IPS-20b (cell line): ENCODE data around the gene OPTC.

Source experiments
- H3K27ac ChIP-seq: one replicate; pipeline ENCODE4 v1.5.1; 2013; ENCODE audit warnings: low read length
- H3K27me3 ChIP-seq: 2 replicates; pipeline ENCODE4 v1.6.1; 2013; ENCODE audit warnings: mild to moderate bottlenecking, low read length, inconsistent platforms; ENCODE audit not compliant: insufficient read depth
- H3K36me3 ChIP-seq: 2 replicates; pipeline ENCODE4 v1.6.1; 2013; ENCODE audit warnings: low read depth, mild to moderate bottlenecking, inconsistent platforms, low read length, moderate library complexity; ENCODE audit not compliant: insufficient read depth
- H3K4me1 ChIP-seq: 2 replicates; pipeline ENCODE4 v1.6.1; 2013; ENCODE audit warnings: mild to moderate bottlenecking, control low read depth, inconsistent platforms, low read length, moderate library complexity; ENCODE audit not compliant: insufficient read depth
- H3K4me3 ChIP-seq: 2 replicates; pipeline ENCODE4 v1.5.1; 2013; ENCODE audit warnings: mild to moderate bottlenecking, low read length, inconsistent platforms
- H3K9ac ChIP-seq: 2 replicates; pipeline ENCODE4 v1.6.1; 2013; ENCODE audit warnings: low read depth, mild to moderate bottlenecking, inconsistent platforms, low read length, moderate library complexity
- H3K9me3 ChIP-seq: 2 replicates; pipeline ENCODE4 v1.6.1; 2013; ENCODE audit warnings: mild to moderate bottlenecking, low read depth, low read length, inconsistent platforms; ENCODE audit not compliant: insufficient read depth

OPTC gene

DNA sequence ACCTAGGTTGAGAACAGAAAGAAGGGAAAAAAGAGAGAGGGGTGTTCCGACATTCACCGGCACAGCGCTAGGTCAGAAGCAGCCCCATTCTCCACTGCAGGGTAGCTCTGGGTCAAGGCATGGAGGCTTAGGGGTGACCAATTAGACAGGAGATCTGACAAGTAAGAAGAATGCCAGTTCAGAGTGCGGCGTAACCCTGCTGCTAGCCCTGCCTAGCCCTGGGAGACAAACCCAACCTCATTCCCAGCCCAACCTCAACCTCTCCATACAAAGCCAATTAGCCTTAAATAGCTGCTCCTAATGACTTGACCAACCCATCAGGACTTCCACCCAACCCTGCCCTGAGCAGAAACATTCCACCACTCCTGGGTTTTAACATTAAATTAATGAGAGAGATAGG is 15.0 kb upstream of the OPTC start:
- H3K9ac ChIP-seq = no peak overlapping the region
- no peak overlapping the region for H3K4me3 ChIP-seq
- H3K9me3 ChIP-seq = no peaks in the 10 kb centered on the region
- no peak overlapping the region for H3K27ac ChIP-seq
- peaks cover 14% of the 10 kb centered on the region for H3K4me1 ChIP-seq
- H3K36me3 ChIP-seq = no peaks in the 10 kb centered on the region
- H3K27me3 ChIP-seq = no peaks in the 10 kb centered on the region

DNA sequence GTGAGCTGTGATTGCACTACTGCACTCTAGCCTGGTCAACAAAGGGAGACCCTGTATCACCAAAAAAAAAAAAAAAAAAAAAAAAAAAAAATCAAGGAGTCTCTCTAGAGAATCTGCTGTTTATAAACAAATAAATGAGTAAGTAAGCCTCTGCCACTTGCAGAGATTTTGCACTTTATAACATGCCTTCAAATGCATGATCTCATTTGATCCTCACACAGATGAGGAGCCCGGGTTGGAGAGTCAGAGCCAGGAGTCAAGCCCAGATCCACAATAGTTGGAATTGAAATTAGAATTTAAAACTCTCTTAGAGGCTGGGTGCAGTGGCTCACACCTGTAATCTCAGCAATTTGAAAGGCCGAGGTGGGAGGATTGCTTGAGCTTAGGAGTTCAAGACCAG is 14.3 kb upstream of the OPTC start:
- Histone ChIP-seq H3K4me3 (no peak overlapping the region), H3K4me1 (peaks cover 14% of the 10 kb centered on the region), H3K9me3 (no peaks in the 10 kb centered on the region), H3K9ac (no peak overlapping the region), H3K27me3 (no peaks in the 10 kb centered on the region), H3K27ac (no peak overlapping the region), H3K36me3 (no peaks in the 10 kb centered on the region)

DNA sequence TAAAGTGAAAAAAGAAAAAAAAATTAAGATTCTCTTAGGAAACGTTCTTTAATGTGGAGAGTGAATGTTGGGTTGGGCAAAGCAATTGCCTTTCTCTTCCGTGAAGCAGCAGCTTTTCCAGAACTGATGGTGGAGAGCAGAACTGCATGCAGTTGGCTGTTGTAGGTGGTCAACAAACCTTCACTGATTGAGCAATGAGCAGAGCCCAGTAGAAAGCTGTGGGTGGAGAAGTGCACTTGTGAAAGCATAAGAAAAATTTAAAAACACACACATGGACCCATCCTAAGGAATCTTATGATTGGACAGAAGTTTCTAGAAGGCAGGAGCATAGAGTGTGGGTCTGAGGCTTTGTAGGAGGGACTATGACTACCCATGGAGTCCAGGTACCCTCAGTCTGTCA is 13.9 kb upstream of the OPTC start:
- no peaks in the 10 kb centered on the region for H3K36me3 ChIP-seq
- H3K4me1 ChIP-seq = peaks cover 10% of the 10 kb centered on the region
- H3K4me3 ChIP-seq = no peak overlapping the region
- no peak overlapping the region for H3K27ac ChIP-seq
- H3K9ac ChIP-seq = no peak overlapping the region
- H3K27me3 ChIP-seq = no peaks in the 10 kb centered on the region
- H3K9me3 ChIP-seq = no peaks in the 10 kb centered on the region

DNA sequence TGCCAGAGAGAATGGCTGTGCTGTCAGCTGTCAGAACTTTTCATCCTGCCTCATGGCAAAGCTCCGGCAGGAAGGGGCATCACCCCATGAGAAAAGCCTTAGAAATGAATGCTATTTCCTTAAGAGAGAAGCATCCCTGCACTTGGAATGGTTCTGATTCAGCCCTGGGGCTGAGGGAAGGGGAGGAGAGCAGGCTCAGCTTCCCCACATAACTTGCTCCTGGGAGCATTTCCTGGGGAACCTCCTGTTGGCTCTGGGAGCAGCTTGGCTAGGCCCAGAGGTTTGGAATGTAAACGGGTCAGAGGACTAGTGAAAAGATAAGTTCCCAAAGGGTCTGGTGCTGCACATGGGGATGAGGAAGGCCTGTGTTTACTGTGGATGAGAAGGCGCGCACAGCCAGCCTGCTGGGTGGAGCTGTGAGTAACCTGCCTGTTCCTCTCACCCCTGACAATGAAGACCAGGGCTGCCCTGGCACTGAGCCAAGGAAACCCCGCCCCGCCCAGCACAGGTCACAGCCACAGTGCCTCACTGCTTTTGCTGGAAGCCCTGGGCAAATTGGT is 13.3 kb upstream of the OPTC start:
- Histone ChIP-seq H3K36me3 (no peaks in the 10 kb centered on the region), H3K9ac (no peak overlapping the region), H3K4me1 (peaks cover 8% of the 10 kb centered on the region; the same call in 1 of the 2 replicates), H3K27me3 (no peaks in the 10 kb centered on the region), H3K27ac (no peak overlapping the region), H3K9me3 (no peaks in the 10 kb centered on the region), H3K4me3 (no peak overlapping the region)

DNA sequence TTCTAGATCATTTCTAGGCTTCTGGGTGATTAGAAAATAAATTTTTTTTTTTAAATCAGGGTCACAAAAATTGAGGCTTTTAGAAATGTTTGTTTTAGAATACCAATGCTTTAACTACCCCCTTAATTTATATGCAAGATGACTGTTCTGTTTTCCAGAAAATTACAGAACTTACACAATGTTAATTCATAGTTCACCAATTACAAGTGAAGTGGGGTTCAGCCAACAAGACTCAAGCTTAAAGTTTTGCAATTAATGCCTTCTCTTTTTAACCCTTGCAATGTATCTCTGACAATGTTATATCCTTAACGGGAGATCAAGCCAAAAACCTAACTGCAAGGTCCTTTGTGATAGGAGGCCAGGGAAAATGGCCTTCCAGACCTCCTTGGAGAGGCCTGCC is 12.8 kb upstream of the OPTC start:
- Histone ChIP-seq H3K27me3 (no peaks in the 10 kb centered on the region), H3K36me3 (no peaks in the 10 kb centered on the region), H3K4me1 (peaks cover 4% of the 10 kb centered on the region; the same call in 1 of the 2 replicates), H3K27ac (no peak overlapping the region), H3K4me3 (no peak overlapping the region), H3K9ac (no peak overlapping the region), H3K9me3 (no peaks in the 10 kb centered on the region)

DNA sequence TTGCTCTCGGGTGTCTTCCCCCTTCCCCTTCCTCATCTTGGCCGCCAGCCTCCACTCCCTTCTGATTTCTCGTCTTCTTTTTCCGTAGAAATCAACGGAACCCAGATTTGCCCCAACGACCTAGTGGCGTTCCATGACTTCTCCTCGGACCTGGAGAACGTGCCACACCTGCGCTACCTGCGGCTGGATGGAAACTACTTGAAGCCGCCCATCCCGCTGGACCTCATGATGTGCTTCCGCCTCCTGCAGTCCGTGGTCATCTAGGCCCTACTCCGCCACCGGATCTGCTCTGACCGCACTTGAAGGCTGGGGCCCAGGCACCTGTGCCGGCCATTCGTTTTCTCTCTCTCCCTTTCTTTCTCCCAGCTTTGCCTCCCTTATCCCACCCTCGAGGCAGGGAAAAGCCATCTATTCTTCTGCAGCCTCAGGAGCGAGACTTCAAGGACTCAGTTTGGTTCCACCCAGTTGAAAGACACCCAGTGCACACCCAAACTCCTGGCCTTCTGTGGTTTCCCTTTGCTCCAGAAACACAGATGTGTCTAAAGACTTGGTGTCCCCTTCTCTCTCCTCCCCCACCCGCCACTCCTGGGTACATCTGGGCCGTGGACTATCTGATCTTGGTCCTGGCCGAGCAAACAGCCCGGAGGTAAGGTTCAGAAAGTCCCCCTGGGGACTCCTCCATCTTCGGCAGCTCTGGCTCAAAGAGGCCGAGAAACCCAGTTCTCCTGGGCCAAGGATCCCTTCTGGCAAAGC is 7.2 kb upstream of the OPTC start:
- no peaks in the 10 kb centered on the region; the same call in 1 of the 2 replicates for H3K27me3 ChIP-seq
- H3K4me3 ChIP-seq = peak overlapping the region; percentile 65; the same call in 1 of the 2 replicates
- H3K27ac ChIP-seq = peak overlapping the region; percentile 42
- H3K9ac ChIP-seq = peak overlapping the region; percentile 77; the same call in 1 of the 2 replicates
- peaks cover 11% of the 10 kb centered on the region; the same call in 1 of the 2 replicates for H3K4me1 ChIP-seq
- H3K9me3 ChIP-seq = no peaks in the 10 kb centered on the region
- no peaks in the 10 kb centered on the region for H3K36me3 ChIP-seq

DNA sequence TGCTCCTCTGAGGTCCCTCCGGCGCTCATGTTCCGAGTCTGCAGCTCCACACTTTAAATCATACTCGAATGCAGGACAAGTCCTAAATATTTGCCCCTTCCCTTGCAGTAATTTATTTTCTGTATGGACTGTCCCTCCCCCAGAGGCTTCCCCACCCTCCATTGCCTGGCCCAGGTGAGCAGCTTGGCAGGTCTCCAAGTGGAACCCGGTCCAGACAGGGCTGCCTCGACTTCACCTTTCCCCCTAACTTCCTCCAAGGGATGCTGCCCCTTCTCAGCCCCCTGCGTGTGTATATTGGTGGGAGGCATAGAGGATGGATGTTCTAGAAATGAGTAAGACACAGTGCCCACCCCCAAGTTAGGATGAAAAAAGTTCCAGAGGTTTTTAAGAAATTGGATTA is 5.4 kb upstream of the OPTC start:
- Histone ChIP-seq H3K27ac (no peak overlapping the region), H3K9me3 (no peaks in the 10 kb centered on the region), H3K27me3 (peaks cover 5% of the 10 kb centered on the region; the same call in 1 of the 2 replicates), H3K36me3 (no peaks in the 10 kb centered on the region), H3K4me1 (peaks cover 14% of the 10 kb centered on the region; the same call in 1 of the 2 replicates), H3K4me3 (no peak overlapping the region), H3K9ac (no peak overlapping the region)

DNA sequence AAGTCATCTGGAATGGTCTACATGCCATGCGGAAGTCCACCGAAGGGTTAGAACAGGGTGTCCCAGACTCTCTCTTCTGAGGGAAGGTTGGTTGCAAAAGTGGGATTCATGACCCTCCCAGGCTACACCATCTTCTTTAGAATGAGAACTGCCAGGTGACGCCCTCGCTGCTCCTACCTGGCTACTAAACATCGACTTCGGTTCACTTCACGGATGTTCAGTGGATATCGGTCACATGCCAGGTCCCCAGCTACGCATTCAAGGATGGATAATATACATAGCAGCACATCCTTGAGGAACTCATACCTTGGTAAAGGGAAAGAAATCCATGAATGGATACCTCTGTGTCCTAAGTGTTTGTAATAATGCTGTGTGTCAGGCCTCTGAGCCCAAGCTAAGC is 3.3 kb upstream of the OPTC start:
- H3K9me3 ChIP-seq = no peaks in the 10 kb centered on the region
- no peak overlapping the region for H3K9ac ChIP-seq
- H3K36me3 ChIP-seq = no peaks in the 10 kb centered on the region
- H3K27me3 ChIP-seq = peaks cover 5% of the 10 kb centered on the region; the same call in 1 of the 2 replicates
- no peak overlapping the region for H3K4me3 ChIP-seq
- peaks cover 22% of the 10 kb centered on the region; the same call in 1 of the 2 replicates for H3K4me1 ChIP-seq
- no peak overlapping the region for H3K27ac ChIP-seq

DNA sequence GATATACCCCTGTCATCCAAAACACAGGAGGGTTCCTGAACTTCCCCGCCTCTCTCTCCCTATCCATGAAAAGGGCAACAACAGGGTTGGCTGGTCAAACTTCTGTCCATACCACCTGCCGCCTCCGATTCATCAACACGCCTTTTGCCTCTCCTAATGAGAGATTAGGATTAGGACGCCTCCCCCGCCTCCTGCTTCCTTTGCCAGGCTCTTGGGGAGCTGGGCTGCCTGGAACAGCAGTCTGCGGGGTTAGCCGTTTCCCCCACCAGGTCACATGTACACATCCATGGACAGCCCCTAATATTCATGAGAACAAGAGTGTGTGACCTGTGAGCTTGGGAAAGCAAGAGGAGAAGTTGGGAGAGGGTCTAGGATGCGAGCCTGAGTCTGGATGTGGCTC is 2.3 kb upstream of the OPTC start:
- peak overlapping the region; percentile 17; the same call in 1 of the 2 replicates for H3K9ac ChIP-seq
- no peaks in the 10 kb centered on the region for H3K9me3 ChIP-seq
- H3K27me3 ChIP-seq = peaks cover 5% of the 10 kb centered on the region; the same call in 1 of the 2 replicates
- no peaks in the 10 kb centered on the region for H3K36me3 ChIP-seq
- H3K4me1 ChIP-seq = peaks cover 22% of the 10 kb centered on the region; the same call in 1 of the 2 replicates
- no peak overlapping the region for H3K27ac ChIP-seq
- no peak overlapping the region for H3K4me3 ChIP-seq

DNA sequence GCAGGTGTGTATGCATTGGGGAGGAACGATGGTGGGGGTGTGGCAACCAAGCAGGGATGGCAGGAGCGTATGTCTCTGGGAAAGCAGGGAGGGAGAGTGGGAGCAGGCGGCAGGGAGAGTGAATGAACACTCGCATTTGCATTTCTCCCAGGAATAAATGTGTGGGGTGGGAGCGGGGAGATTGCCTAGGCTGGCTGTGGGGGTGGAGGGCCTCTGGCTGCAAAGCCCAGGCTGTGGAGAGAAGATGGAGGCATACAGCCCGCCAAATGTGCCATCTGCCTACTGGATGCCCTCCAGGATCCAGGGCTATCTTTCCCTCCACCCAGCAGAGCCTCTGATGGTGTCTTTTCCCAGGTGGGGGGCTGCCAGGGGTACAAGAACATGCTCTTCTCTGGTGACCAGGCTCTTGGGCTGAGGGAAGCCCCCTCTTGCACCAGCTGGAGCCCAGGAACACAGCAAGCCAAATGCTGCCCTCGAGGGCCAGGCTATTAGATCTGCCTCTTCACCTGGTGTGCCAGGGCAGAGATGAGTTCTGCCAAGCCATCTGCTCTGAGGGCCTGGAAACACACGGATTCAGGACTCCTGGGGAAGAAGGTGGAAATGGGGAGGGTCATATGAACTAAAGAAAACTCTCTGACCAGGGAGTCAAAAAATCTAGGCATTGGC is 1.7 kb upstream of the OPTC start:
- Histone ChIP-seq H3K9me3 (no peaks in the 10 kb centered on the region), H3K4me3 (no peak overlapping the region), H3K9ac (peak overlapping the region; percentile 17; the same call in 1 of the 2 replicates), H3K36me3 (no peaks in the 10 kb centered on the region), H3K27ac (no peak overlapping the region), H3K4me1 (peaks cover 19% of the 10 kb centered on the region; the same call in 1 of the 2 replicates), H3K27me3 (peaks cover 5% of the 10 kb centered on the region; the same call in 1 of the 2 replicates)

DNA sequence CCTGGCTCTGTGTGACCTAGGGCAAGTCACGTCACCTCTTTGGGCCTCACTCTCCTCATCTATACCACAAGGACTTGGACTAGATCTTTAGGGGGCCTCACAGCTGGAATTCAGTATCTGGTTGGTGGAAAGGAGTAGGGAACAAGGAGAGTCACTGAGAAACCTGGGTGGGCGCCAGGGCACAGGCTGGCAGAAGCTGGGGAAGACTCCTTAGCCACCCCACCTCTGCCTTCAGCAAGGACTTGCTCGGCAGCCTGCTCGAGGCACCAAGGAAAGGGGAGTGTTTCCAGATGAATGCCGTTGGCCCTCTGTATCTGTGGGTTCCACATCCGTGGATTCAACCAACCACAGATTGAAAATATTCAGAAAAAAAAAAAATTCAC is 1.2 kb upstream of the OPTC start:
- Histone ChIP-seq H3K9me3 (no peaks in the 10 kb centered on the region), H3K4me1 (peaks cover 19% of the 10 kb centered on the region; the same call in 1 of the 2 replicates), H3K36me3 (no peaks in the 10 kb centered on the region), H3K27ac (no peak overlapping the region), H3K9ac (no peak overlapping the region), H3K4me3 (no peak overlapping the region), H3K27me3 (peaks cover 5% of the 10 kb centered on the region; the same call in 1 of the 2 replicates)
